ENCODE measurements around the gene GPR161. TPM values are rescaled to one million over a fixed set of nuclear protein-coding genes. Genes with fewer than 3 reads are reported as not detected.

The GPR161 gene
- total RNA-seq, 1 donor from 2014 or later, result 0.04 TPM

DNA sequence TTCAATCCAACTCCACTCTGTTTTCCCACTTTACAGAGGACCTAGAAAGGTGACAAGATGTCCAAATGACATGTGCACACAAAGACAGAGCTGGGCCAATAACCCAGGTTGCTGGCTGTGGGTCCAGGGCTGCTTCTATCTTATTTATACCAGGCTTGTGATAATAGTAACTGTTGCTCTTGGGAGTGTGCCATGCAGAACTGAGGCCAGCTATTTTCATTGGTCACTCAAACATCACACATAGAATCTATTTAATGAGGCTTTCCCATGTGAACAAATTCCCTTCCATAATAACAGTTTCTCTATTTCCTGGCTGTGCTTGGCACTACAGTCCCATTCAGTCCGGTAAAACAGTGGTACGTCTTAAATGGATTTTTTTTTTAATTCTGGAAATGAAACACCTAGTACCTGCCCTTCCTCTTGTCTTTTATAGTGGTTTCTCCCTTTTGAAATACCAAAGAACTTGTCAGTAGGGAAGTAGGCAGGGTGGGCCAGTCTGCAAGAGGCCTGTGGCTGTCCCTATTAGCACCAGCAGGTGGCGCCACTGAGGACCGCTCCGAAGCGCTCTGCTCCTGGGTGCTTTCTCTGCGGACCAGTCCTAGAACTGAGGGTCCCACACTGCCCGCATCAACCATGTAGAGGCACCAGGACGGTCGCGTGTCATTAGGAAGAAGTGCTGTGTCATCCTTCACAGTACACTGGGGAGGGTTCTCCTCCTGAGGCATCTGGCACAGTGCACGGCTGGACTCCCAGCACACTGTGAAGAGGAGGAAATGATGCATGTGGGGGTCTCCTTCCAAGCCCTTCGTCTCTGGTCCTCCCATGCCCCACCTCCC, 52.1 kb downstream of the GPR161 start:
- ChIA-PET POLR2A (no interaction called here), CTCF (interaction anchor here (0.7 to 1.0 kb wide), 2 partner anchors 10 to 1349 kb away, joined by 3 read pairs; no protein-coding TSS in a partner anchor)
- TF ChIP-seq, protein P1, sequence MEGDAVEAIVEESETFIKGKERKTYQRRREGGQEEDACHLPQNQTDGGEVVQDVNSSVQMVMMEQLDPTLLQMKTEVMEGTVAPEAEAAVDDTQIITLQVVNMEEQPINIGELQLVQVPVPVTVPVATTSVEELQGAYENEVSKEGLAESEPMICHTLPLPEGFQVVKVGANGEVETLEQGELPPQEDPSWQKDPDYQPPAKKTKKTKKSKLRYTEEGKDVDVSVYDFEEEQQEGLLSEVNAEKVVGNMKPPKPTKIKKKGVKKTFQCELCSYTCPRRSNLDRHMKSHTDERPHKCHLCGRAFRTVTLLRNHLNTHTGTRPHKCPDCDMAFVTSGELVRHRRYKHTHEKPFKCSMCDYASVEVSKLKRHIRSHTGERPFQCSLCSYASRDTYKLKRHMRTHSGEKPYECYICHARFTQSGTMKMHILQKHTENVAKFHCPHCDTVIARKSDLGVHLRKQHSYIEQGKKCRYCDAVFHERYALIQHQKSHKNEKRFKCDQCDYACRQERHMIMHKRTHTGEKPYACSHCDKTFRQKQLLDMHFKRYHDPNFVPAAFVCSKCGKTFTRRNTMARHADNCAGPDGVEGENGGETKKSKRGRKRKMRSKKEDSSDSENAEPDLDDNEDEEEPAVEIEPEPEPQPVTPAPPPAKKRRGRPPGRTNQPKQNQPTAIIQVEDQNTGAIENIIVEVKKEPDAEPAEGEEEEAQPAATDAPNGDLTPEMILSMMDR (IDR thresholded peaks at IDR 0.05), result no peak
- ATAC-seq (ENCODE audit: low read depth), result peak; percentile 74
- no peak overlapping the region for H3K27ac Mint-ChIP-seq
- H3K9me3 Mint-ChIP-seq, result no peaks in the 10 kb centered on the region
- H3K27me3 Mint-ChIP-seq, result peaks cover 5% of the 10 kb centered on the region
- intact Hi-C loops (cut with micrococcal nuclease), result loop anchor here (2.0 to 5.0 kb wide), 4 partner anchors 60 to 482 kb away; partner anchors contain the start of genes DCAF6, MPC2 and MPZL1
- no peaks in the 10 kb centered on the region for H3K36me3 Mint-ChIP-seq (ENCODE audit: low read depth)
- peak; percentile 47 for DNase-seq
- H3K4me3 Mint-ChIP-seq, result no peak overlapping the region
- H3K4me1 Mint-ChIP-seq, result no peaks in the 10 kb centered on the region

DNA sequence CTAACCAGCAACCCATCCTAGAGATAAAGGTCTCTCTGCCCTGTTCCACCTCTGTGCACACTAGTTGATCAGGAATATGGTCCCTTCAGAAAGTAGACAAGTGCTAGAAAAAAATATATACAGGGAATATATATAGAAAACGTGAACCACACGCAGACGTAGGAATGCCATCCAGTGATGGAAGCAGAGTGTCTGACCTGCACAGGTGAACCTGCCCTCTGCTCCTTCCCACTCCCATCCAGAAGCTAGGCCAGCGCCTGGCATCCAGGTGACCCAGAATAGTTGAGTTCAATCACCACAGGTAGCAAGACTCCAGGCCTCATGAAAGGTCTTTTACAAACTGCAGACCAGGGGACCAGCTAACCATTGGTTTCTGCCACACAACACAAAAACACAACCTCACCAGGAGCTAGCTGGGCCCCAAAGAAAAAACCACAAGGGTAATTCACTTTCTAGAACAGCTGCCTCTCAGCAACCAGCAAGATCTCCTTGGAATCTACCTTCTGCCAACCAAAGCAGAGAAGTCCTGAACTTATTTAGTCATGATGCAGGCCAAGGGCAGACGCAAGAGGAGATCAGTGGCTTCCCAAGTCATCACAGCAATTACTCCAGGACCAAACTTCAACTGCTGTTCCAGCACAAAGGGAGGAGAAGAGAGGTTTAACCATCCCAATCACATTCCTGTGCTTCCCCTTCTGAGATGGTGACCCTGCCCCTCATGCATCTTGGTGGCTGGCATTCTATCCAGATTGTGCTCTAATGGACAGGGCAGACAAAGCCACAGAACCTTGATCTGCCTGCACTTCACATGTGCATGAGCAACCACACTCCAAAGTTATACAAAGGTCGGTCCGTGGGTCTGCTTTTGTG, 53.0 kb downstream of the GPR161 start:
- Mint-ChIP-seq H3K27me3 (peaks cover 5% of the 10 kb centered on the region), H3K36me3 (ENCODE audit: low read depth) (no peaks in the 10 kb centered on the region), H3K4me1 (no peaks in the 10 kb centered on the region), H3K9me3 (no peaks in the 10 kb centered on the region), H3K4me3 (no peak overlapping the region), H3K27ac (no peak overlapping the region)
- DNase-seq (no peak), ATAC-seq (ENCODE audit: low read depth) (no peak)
- intact Hi-C loops (cut with micrococcal nuclease), result loop anchor here (2.0 to 5.0 kb wide), 4 partner anchors 61 to 481 kb away; partner anchors contain the start of genes DCAF6, MPC2 and MPZL1
- TF ChIP-seq, protein P1 (IDR thresholded peaks at IDR 0.05), result no peak
- ChIA-PET CTCF (interaction anchor here (1.0 to 2.0 kb wide), 2 partner anchors 62 to 76 kb away, joined by 3 to 6 read pairs; no protein-coding TSS in a partner anchor), POLR2A (no interaction called here)

DNA sequence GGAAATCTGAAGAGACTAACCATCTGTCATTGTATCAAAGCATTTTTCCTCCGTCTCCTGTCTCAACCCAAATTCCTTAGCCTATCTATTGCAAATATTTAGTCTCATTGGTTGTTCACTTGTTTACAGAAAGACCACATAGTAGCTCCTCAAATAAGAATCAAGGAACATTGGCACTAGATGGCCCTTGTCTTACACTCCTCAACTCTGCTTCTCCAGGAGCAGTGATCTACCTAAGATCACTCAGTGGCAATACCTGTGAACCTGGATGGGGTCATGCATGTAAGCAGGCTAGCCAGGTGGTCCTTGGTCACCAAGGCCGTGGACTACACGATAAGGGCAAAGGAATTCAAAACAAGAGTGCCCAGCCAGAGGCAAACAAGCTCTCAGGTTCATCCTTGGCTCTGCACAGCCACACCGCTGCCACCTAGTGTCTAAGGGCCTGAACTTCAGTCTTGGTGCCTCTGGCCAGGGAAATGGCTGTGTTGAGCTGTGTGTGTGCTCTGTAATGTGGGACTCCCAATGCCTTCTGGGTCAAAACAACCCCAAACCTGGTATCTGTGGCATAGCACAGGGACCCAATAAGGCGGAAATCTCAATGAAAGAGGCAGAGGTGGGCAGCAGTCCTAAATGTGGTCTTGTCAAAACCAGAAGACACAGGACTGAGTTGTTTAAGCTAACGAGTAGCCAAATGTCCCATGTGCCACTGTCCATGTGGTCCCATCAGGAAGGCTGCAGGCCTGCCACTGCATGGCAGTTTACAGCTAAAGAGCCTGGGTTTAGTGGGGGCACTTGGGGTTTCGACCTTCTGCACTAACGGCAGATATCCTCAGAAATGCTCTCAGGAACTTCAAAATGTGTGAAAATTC, 54.5 kb downstream of the GPR161 start:
- TF ChIP-seq, protein P1 (IDR thresholded peaks at IDR 0.05), result no peak
- Mint-ChIP-seq H3K27ac (no peak overlapping the region), H3K4me3 (no peak overlapping the region), H3K4me1 (no peaks in the 10 kb centered on the region), H3K36me3 (ENCODE audit: low read depth) (peaks cover 8% of the 10 kb centered on the region), H3K9me3 (no peaks in the 10 kb centered on the region), H3K27me3 (no peaks in the 10 kb centered on the region)
- POLR2A ChIA-PET, result interaction anchor here (1.1 kb wide), 1 partner anchor 68 kb away, joined by 4 read pairs; no protein-coding TSS in a partner anchor
- intact Hi-C loops (cut with micrococcal nuclease), result loop anchor here (5.0 kb wide), 3 partner anchors 145 to 480 kb away; partner anchors contain the start of genes DCAF6, MPC2 and MPZL1
- ATAC-seq (ENCODE audit: low read depth) (peak; percentile 92), DNase-seq (peak; percentile 40)
- CTCF ChIA-PET, result interaction anchor here (0.7 to 2.0 kb wide), 15 partner anchors 10 to 657 kb away, joined by 3 to 13 read pairs (median 6); partner anchors contain the start of genes DCAF6 and MPC2

DNA sequence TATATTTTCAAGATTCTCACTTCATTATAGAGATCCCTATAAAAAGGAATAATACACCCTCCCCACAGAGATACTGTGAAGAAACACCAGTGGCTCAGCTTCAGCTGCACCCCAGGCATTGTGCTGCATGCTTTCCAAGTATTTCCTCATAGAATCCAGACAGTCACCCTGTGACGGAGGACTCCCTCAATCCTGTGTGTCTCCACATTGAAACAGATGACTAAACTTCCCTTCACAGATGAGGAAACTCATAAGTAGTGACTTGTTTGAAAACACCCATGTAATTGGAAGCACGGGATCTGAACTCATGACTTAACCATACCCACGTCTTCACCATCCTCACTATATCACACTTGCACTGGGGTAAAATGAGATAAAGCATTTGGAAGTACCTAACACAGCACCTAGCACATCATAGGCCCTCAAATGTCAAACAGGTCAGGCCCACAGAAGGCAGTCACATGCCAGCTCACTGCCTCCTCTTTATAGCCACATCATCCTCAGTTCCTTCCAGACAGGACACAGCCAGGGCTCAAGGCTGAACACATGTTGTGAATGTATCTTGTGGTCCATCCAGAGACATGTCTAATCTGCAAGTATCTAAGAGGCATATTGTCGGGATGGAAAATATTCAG, 55.2 kb downstream of the GPR161 start:
- POLR2A ChIA-PET, result interaction anchor here (1.1 kb wide), 1 partner anchor 69 kb away, joined by 4 read pairs; no protein-coding TSS in a partner anchor
- no peaks in the 10 kb centered on the region for H3K27me3 Mint-ChIP-seq
- no peaks in the 10 kb centered on the region for H3K4me1 Mint-ChIP-seq
- H3K36me3 Mint-ChIP-seq (ENCODE audit: low read depth), result peaks cover 15% of the 10 kb centered on the region
- CTCF ChIA-PET, result interaction anchor here (1.1 to 2.0 kb wide), 11 partner anchors 10 to 481 kb away, joined by 3 to 13 read pairs (median 6); partner anchors contain the start of genes DCAF6 and MPC2
- no peak for DNase-seq
- no peak overlapping the region for H3K4me3 Mint-ChIP-seq
- TF ChIP-seq, protein P1 (IDR thresholded peaks at IDR 0.05), result no peak
- intact Hi-C loops (cut with micrococcal nuclease), result loop anchor here (5.0 kb wide), 3 partner anchors 144 to 479 kb away; partner anchors contain the start of genes DCAF6, MPC2 and MPZL1
- ATAC-seq (ENCODE audit: low read depth), result no peak
- H3K27ac Mint-ChIP-seq, result no peak overlapping the region
- no peaks in the 10 kb centered on the region for H3K9me3 Mint-ChIP-seq
